Nephron (organoid): ENCODE measurements around the gene ZFAND3.
A peak's percentile ranks its signal among the peaks of the same experiment; 100 is the strongest.

Experiments used
- H3K27ac Mint-ChIP-seq, 3 experiments: 2 replicates each; pipeline ENCODE4 v1.8.0; 2020; ENCODE audit warnings: mixed read lengths in 3 of 3, mild to moderate bottlenecking in 2 of 3, moderate library complexity in 1 of 3
- H3K27me3 Mint-ChIP-seq: 2 replicates; pipeline ENCODE4 v1.8.0; 2021; ENCODE audit warnings: low read depth, mild to moderate bottlenecking, moderate library complexity, mixed read lengths
- H3K36me3 Mint-ChIP-seq: 2 replicates; pipeline ENCODE4 v1.8.0; 2020; ENCODE audit warnings: low read depth, mixed read lengths
- H3K4me1 Mint-ChIP-seq: 2 replicates; pipeline ENCODE4 v1.8.0; 2020; ENCODE audit warnings: mixed read lengths
- H3K4me3 Mint-ChIP-seq, 3 experiments: 2 replicates each; pipeline ENCODE4 v1.8.0; 2020; ENCODE audit warnings: mild to moderate bottlenecking in 3 of 3, mixed read lengths in 3 of 3, moderate library complexity in 2 of 3
- H3K9me3 Mint-ChIP-seq: 2 replicates; pipeline ENCODE4 v1.8.0; 2020; ENCODE audit warnings: mixed read lengths
- CTCF ChIP-seq, 3 experiments: fragments of 200-600 bp; sonication (generic); IDR thresholded peaks; one replicate each; pipeline ENCODE4 v1.5.0; 2021; ENCODE audit warnings: antibody characterized with exemption in 3 of 3; ENCODE audit not compliant: unreplicated experiment in 3 of 3

The ZFAND3 gene

GRCh38 chr6:37858363-37858762 is 38.8 kb downstream of the ZFAND3 start:
- Mint-ChIP-seq H3K36me3 (no peaks in the 10 kb centered on the region), H3K4me3 (no peak overlapping the region), H3K4me1 (peaks cover 11% of the 10 kb centered on the region), H3K9me3 (no peaks in the 10 kb centered on the region), H3K27ac (no peak overlapping the region), H3K27me3 (no peaks in the 10 kb centered on the region)
- TF ChIP-seq CTCF (IDR thresholded peaks at IDR 0.05; ENCODE audit: unreplicated experiment in 3 of 3): no peak

DNA sequence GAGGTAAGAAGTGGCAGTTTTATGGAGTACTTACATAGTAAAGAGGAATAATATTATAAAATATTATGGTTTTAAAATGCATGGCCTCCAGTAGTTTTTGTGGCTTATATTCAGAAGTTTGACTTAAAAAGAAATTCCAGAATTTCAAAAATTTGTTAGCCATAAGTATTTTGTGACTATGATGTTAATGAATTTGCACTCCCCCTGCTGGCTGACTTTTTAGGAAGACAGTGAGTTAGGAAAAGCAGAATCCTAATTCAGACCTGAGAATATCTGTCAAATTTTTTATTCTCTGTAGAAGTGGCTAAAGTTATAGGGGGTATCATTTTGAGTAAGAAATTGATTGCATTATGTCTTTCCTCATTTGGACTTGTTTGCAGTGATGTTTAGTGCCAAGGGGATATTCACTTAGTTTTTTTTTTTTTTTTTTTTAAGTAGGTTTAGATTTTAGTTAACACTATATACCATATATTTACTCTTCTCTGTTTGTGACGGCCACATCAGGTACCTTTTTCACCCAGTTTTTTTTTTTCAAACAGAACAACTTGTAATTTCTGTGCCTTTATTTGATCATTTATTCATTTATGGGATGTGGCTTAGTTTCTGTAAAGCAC is 40.8 kb downstream of the ZFAND3 start:
- peak; percentile 42 to 62 (median 45) for TF ChIP-seq CTCF (IDR thresholded peaks at IDR 0.05; ENCODE audit: unreplicated experiment in 3 of 3)
- Mint-ChIP-seq H3K27me3 (no peaks in the 10 kb centered on the region), H3K36me3 (no peaks in the 10 kb centered on the region), H3K4me3 (no peak overlapping the region), H3K27ac (no peak overlapping the region), H3K4me1 (peaks cover 11% of the 10 kb centered on the region), H3K9me3 (no peaks in the 10 kb centered on the region)

DNA sequence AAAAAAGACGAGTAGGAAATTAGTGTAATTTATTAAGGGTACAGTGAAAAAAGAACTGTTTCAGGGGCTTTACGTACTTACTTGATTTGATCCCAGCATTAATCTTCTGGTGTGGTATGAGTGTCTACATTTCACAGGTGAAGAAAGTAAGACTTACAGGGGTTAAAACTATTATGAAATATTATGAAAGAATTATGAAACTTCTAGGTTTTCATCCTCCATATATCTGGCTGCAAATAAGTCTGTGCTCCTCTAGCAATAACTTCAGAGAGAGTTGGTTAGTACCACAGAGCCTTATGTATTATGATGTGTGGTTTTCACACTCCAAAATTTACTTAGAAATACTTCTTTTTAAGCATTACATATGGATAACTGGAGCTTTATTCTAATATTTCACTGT is 41.9 kb downstream of the ZFAND3 start:
- Mint-ChIP-seq H3K27ac (no peak overlapping the region), H3K4me3 (no peak overlapping the region), H3K36me3 (no peaks in the 10 kb centered on the region), H3K27me3 (no peaks in the 10 kb centered on the region), H3K9me3 (no peaks in the 10 kb centered on the region), H3K4me1 (peaks cover 6% of the 10 kb centered on the region)
- no peak for TF ChIP-seq CTCF (IDR thresholded peaks at IDR 0.05; ENCODE audit: unreplicated experiment in 3 of 3)

GRCh38 chr6:37862430-37862829 is 42.9 kb downstream of the ZFAND3 start:
- Mint-ChIP-seq H3K4me3 (no peak overlapping the region), H3K36me3 (no peaks in the 10 kb centered on the region), H3K9me3 (no peaks in the 10 kb centered on the region), H3K4me1 (peaks cover 5% of the 10 kb centered on the region), H3K27me3 (no peaks in the 10 kb centered on the region), H3K27ac (no peak overlapping the region)
- no peak for TF ChIP-seq CTCF (IDR thresholded peaks at IDR 0.05; ENCODE audit: unreplicated experiment in 3 of 3)

DNA sequence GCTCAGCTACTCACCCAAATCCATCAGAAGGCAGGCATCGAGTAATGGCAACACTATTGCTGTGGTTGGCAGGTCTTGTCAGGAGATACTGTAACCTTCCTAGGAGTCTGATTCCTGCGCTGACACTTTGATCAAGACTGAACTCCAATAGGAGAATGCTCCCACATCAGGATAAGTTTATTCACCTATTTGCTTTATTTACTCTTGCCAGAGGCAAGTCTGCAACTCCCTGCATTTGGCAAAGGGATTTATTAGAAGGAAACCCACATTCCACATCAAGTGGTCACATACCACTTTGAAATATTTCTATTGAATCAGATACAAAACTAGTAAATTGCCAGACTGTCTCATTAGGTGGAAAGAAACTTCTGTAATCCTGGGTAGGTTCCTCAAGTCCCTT is 43.5 kb downstream of the ZFAND3 start:
- H3K4me1 Mint-ChIP-seq: peaks cover 7% of the 10 kb centered on the region
- H3K9me3 Mint-ChIP-seq: no peaks in the 10 kb centered on the region
- H3K36me3 Mint-ChIP-seq: peaks cover under 1% of the 10 kb centered on the region
- no peak overlapping the region for H3K27ac Mint-ChIP-seq
- no peak for TF ChIP-seq CTCF (IDR thresholded peaks at IDR 0.05; ENCODE audit: unreplicated experiment in 3 of 3)
- no peak overlapping the region for H3K4me3 Mint-ChIP-seq
- H3K27me3 Mint-ChIP-seq: no peaks in the 10 kb centered on the region

GRCh38 chr6:37864250-37864649 is 44.7 kb downstream of the ZFAND3 start:
- TF ChIP-seq CTCF (IDR thresholded peaks at IDR 0.05; ENCODE audit: unreplicated experiment in 3 of 3): no peak

More at GRCh38 chr6:37864250-37864649, 44.7 kb downstream of the ZFAND3 start:
- H3K27ac Mint-ChIP-seq: no peak overlapping the region
- H3K36me3 Mint-ChIP-seq: peaks cover 4% of the 10 kb centered on the region
- peaks cover 12% of the 10 kb centered on the region for H3K4me1 Mint-ChIP-seq
- H3K4me3 Mint-ChIP-seq: no peak overlapping the region
- H3K9me3 Mint-ChIP-seq: no peaks in the 10 kb centered on the region
- H3K27me3 Mint-ChIP-seq: no peaks in the 10 kb centered on the region
